ENCODE data around the gene NLGN1.

The NLGN1 gene

DNA sequence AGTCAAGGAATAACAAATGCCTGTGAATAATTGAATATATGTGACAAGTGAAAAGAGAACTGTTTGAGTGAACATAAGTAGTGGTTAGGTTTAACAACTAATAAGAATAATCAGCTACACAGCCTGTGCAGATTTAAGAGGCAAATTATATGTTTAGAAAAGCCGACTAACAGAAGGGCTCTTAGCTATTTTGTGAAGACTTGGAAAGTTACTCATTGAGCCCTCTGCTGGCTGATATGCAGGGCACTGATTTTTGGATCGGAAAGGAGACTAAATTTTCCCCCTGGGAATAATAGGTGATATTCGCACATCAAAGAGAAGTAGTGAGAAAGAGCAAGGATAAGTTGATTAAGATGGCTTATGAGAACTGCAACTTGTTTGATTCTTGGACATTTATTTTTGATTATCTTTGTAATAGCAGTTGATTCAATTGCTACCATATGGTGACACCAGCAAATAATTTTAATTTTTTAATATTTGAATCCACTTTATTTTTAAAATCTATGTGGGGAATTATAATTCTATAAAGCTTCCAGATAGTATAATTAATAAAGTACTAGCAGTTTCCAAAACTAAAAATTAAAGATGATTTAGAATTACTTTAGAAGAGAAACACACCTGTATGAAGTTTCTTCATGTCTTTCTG is 156.2 kb downstream of the NLGN1 start:
- Histone ChIP-seq H3K4me1 (ENCODE audit: insufficient read depth, low read length, severe bottlenecking) (no peaks in the 10 kb centered on the region), H3K4me2 (ENCODE audit: low read length) (no peak overlapping the region), H3K9me2 (ENCODE audit: low read depth, low read length) (no peaks in the 10 kb centered on the region), H3K79me2 (ENCODE audit: insufficient read depth, low read length) (no peaks in the 10 kb centered on the region), H3K9me3 (ENCODE audit: low read length) (no peaks in the 10 kb centered on the region), H3K36me3 (ENCODE audit: insufficient read depth, low read length) (no peaks in the 10 kb centered on the region), H3K9ac (ENCODE audit: low read length) (no peak overlapping the region), H3K4me3 (ENCODE audit: low read depth, low read length, poor library complexity, severe bottlenecking) (no peak overlapping the region), H3K27ac (ENCODE audit: low read depth, low read length, poor library complexity, severe bottlenecking) (no peak overlapping the region), H2AFZ (ENCODE audit: low read length) (no peak overlapping the region), H4K20me1 (ENCODE audit: insufficient read depth, low read length) (no peaks in the 10 kb centered on the region), H3K27me3 (ENCODE audit: insufficient read depth, low read length) (no peaks in the 10 kb centered on the region), H3F3A (ENCODE audit: insufficient read depth, low read length) (no peaks in the 10 kb centered on the region)
- TF ChIP-seq EZH2 (IDR thresholded peaks at IDR 0.05; ENCODE audit: borderline replicate concordance, low read length): no peak
- TF ChIP-seq, protein P1, sequence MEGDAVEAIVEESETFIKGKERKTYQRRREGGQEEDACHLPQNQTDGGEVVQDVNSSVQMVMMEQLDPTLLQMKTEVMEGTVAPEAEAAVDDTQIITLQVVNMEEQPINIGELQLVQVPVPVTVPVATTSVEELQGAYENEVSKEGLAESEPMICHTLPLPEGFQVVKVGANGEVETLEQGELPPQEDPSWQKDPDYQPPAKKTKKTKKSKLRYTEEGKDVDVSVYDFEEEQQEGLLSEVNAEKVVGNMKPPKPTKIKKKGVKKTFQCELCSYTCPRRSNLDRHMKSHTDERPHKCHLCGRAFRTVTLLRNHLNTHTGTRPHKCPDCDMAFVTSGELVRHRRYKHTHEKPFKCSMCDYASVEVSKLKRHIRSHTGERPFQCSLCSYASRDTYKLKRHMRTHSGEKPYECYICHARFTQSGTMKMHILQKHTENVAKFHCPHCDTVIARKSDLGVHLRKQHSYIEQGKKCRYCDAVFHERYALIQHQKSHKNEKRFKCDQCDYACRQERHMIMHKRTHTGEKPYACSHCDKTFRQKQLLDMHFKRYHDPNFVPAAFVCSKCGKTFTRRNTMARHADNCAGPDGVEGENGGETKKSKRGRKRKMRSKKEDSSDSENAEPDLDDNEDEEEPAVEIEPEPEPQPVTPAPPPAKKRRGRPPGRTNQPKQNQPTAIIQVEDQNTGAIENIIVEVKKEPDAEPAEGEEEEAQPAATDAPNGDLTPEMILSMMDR (IDR thresholded peaks at IDR 0.05; ENCODE audit: low read length): peak; percentile 76

DNA sequence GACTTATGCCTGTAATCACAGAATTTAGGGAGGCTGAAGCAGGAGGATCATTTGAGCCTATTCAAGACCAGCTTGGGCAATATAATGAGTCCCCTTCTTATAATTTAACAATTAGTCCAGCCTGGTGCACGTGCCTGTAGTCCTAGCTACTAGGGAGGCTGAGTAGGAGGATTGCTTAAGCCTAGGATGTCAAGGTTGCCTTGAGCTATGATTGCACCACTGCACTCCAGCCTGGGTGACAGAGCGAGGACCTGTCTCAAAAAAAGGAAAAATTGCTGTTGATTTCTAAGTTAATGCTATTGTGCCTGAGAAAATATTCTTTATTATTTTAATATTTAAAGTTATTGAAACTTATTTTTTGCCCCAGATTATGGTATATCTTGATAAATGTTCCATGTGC is 159.0 kb downstream of the NLGN1 start:
- Histone ChIP-seq H3K27me3 (ENCODE audit: insufficient read depth, low read length) (no peaks in the 10 kb centered on the region), H2AFZ (ENCODE audit: low read length) (no peak overlapping the region), H4K20me1 (ENCODE audit: insufficient read depth, low read length) (no peaks in the 10 kb centered on the region), H3K9me3 (ENCODE audit: low read length) (no peaks in the 10 kb centered on the region), H3K79me2 (ENCODE audit: insufficient read depth, low read length) (no peaks in the 10 kb centered on the region), H3K9me2 (ENCODE audit: low read depth, low read length) (no peaks in the 10 kb centered on the region), H3K36me3 (ENCODE audit: insufficient read depth, low read length) (no peaks in the 10 kb centered on the region), H3K4me1 (ENCODE audit: insufficient read depth, low read length, severe bottlenecking) (no peaks in the 10 kb centered on the region), H3K9ac (ENCODE audit: low read length) (no peak overlapping the region), H3K27ac (ENCODE audit: low read depth, low read length, poor library complexity, severe bottlenecking) (no peak overlapping the region), H3F3A (ENCODE audit: insufficient read depth, low read length) (no peaks in the 10 kb centered on the region), H3K4me2 (ENCODE audit: low read length) (no peak overlapping the region), H3K4me3 (ENCODE audit: low read depth, low read length, poor library complexity, severe bottlenecking) (no peak overlapping the region)
- TF ChIP-seq, protein P1 (IDR thresholded peaks at IDR 0.05; ENCODE audit: low read length): no peak
- TF ChIP-seq EZH2 (IDR thresholded peaks at IDR 0.05; ENCODE audit: borderline replicate concordance, low read length): no peak

DNA sequence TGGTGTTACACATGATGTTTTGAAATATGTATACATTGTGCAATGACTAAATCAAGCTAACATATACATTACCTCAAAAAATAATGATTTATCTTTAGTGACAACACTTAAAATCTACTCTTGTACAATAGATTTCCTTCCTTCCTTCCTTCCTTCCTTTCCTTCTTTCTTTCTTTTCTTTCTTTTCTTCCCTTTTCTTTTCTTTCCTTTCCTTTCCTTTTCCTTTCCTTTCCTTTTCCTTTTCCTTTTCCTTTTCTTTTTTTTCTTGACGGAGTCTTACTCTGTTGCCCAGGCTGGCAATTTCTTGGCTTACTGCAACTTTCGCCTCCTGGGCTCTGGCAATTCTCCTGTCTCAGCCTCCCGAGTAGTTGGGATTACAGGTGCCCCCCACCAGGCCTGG is 170.5 kb downstream of the NLGN1 start:
- Histone ChIP-seq H3K36me3 (ENCODE audit: insufficient read depth, low read length) (no peaks in the 10 kb centered on the region), H3K9ac (ENCODE audit: low read length) (no peak overlapping the region), H3F3A (ENCODE audit: insufficient read depth, low read length) (no peaks in the 10 kb centered on the region), H3K9me2 (ENCODE audit: low read depth, low read length) (no peaks in the 10 kb centered on the region), H3K4me3 (ENCODE audit: low read depth, low read length, poor library complexity, severe bottlenecking) (no peak overlapping the region), H3K27ac (ENCODE audit: low read depth, low read length, poor library complexity, severe bottlenecking) (no peak overlapping the region), H2AFZ (ENCODE audit: low read length) (no peak overlapping the region), H3K4me2 (ENCODE audit: low read length) (no peak overlapping the region), H3K27me3 (ENCODE audit: insufficient read depth, low read length) (no peaks in the 10 kb centered on the region), H3K9me3 (ENCODE audit: low read length) (no peaks in the 10 kb centered on the region), H3K79me2 (ENCODE audit: insufficient read depth, low read length) (no peaks in the 10 kb centered on the region), H4K20me1 (ENCODE audit: insufficient read depth, low read length) (0 out of 2 replicates have a peak, but pooled peaks cover 2% of the 10 kb centered on the region), H3K4me1 (ENCODE audit: insufficient read depth, low read length, severe bottlenecking) (no peaks in the 10 kb centered on the region)
- TF ChIP-seq EZH2 (IDR thresholded peaks at IDR 0.05; ENCODE audit: borderline replicate concordance, low read length): no peak
- TF ChIP-seq, protein P1 (IDR thresholded peaks at IDR 0.05; ENCODE audit: low read length): no peak

Data from OCI-LY1 (cell line).